Measurements from ENCODE around the gene ARHGEF10L.
A peak's percentile ranks its signal among the peaks of the same experiment; 100 is the strongest.

Gene ARHGEF10L

GRCh38 chr1:17674726-17675500 lies 135.4 kb downstream of the ARHGEF10L start:
- POLR2A ChIA-PET, result no interaction called here

More at GRCh38 chr1:17674726-17675500, 135.4 kb downstream of the ARHGEF10L start:
- CTCF ChIA-PET, result no interaction called here
- no peaks in the 10 kb centered on the region for H3K36me3 ChIP-seq (ENCODE audit: control insufficient read depth in 2 of 2, insufficient read depth in 1 of 2, low read length in 2 of 2)
- H3K4me3 ChIP-seq (ENCODE audit: low read depth, low read length), result no peak overlapping the region
- H3K9me3 ChIP-seq (ENCODE audit: control insufficient read depth, insufficient read depth, low read depth, low read length), result no peaks in the 10 kb centered on the region
- no peak overlapping the region for H3K27ac ChIP-seq (ENCODE audit: extremely low read depth, low read depth, low read length)
- no peaks in the 10 kb centered on the region for H3K4me1 ChIP-seq (ENCODE audit: control insufficient read depth, insufficient read depth, low read length)
- TF ChIP-seq ZNF843 (tag by site-specific recombination; IDR thresholded peaks at IDR 0.05) (no peak), EGR2 (tag by site-specific recombination; IDR thresholded peaks at IDR 0.05; ENCODE audit: low read depth) (peak; percentile 69), ZNF658 (tag by site-specific recombination; IDR thresholded peaks at IDR 0.05) (no peak), GLI2 (tag by site-specific recombination; IDR thresholded peaks at IDR 0.05; ENCODE audit: borderline replicate concordance, low read depth) (no peak), ZNF626 (tag by site-specific recombination; IDR thresholded peaks at IDR 0.05) (no peak), HIC1 (tag by site-specific recombination; IDR thresholded peaks at IDR 0.05) (peak; percentile 49; the same call in 1 of the 2 replicates), SCRT1 (tag by site-specific recombination; IDR thresholded peaks at IDR 0.05; ENCODE audit: borderline replicate concordance) (0 out of 2 replicates have a peak, but pooled peaks have one; percentile 49), ZNF521 (tag by site-specific recombination; IDR thresholded peaks at IDR 0.05) (no peak), YY2 (tag by site-specific recombination; IDR thresholded peaks at IDR 0.05) (no peak), ZNF121 (tag by site-specific recombination; IDR thresholded peaks at IDR 0.05) (no peak), SCRT2 (tag by site-specific recombination; IDR thresholded peaks at IDR 0.05) (peak; percentile 97), ZNF580 (tag by site-specific recombination; IDR thresholded peaks at IDR 0.05) (no peak), SALL2 (tag by site-specific recombination; IDR thresholded peaks at IDR 0.05; ENCODE audit: borderline replicate concordance) (no peak), AEBP2 (tag by site-specific recombination; IDR thresholded peaks at IDR 0.05; ENCODE audit: borderline replicate concordance) (no peak), SETDB1 (IDR thresholded peaks at IDR 0.05; ENCODE audit: insufficient read length, low read length) (no peak), ZNF175 (tag by site-specific recombination; IDR thresholded peaks at IDR 0.05) (no peak), ZNF324 (tag by site-specific recombination; IDR thresholded peaks at IDR 0.05) (no peak), ATF2 (tag by site-specific recombination; IDR thresholded peaks at IDR 0.05; ENCODE audit: low read depth) (no peak), ZXDB (tag by site-specific recombination; IDR thresholded peaks at IDR 0.05) (no peak), ZNF157 (tag by site-specific recombination; IDR thresholded peaks at IDR 0.05) (no peak), KLF10 (tag by site-specific recombination; IDR thresholded peaks at IDR 0.05) (no peak), PRDM6 (tag by site-specific recombination; IDR thresholded peaks at IDR 0.05) (no peak), CTCF (tag by site-specific recombination; IDR thresholded peaks at IDR 0.05) (no peak), ZFHX2 (tag by site-specific recombination; conservative IDR thresholded peaks at IDR 0.05) (0 out of 2 replicates have a peak, but pooled peaks have one; percentile 49), ZNF174 (tag by site-specific recombination; IDR thresholded peaks at IDR 0.05) (no peak), ZNF350 (tag by site-specific recombination; IDR thresholded peaks at IDR 0.05) (no peak), ZNF394 (tag by site-specific recombination; IDR thresholded peaks at IDR 0.05; ENCODE audit: borderline replicate concordance) (no peak), TCF7L2 (IDR thresholded peaks at IDR 0.05; ENCODE audit: borderline replicate concordance, low read depth, low read length) (no peak), SP3 (tag by site-specific recombination; IDR thresholded peaks at IDR 0.05) (no peak)
